Mammary epithelial cell (primary cell): ENCODE data around the gene MYRF.

ENCODE experiments used
- CTCF ChIP-seq, 2 donors: IDR thresholded peaks in 1 of 2; conservative IDR thresholded peaks in 1 of 2; 2 replicates each; pipeline ENCODE4 v1.5.1; 2011 to 2012; ENCODE audit warnings: inconsistent platforms in 2 of 2, low read length in 2 of 2, mild to moderate bottlenecking in 2 of 2, control low read depth in 1 of 2, low read depth in 1 of 2; ENCODE audit not compliant: insufficient read depth in 1 of 2; ENCODE audit errors: extremely low read depth in 1 of 2
- EZH2 ChIP-seq: IDR thresholded peaks from 2 replicates; pipeline ENCODE4 v1.6.1; 2012; ENCODE audit warnings: low read length, inconsistent platforms, borderline replicate concordance

GRCh38 chr11:61828629-61829407 is 76.4 kb downstream of the MYRF start:
- TF ChIP-seq CTCF (conservative IDR thresholded peaks at IDR 0.05 in 1 of 2, IDR thresholded peaks at IDR 0.05 in 1 of 2; ENCODE audit: extremely low read depth in 1 of 2, insufficient read depth in 1 of 2, low read depth in 1 of 2, low read length in 2 of 2) (peak; percentile 24 to 43), EZH2 (no peak)
